ENCODE measurements around the gene DTX3. TPM values are rescaled to one million over a fixed set of nuclear protein-coding genes. Genes with fewer than 3 reads are reported as not detected.

DTX3 gene
- total and polyA plus RNA-seq, 2 of the 13 experiments (the other 11 are each of a cell fraction or from before 2014, with no cell fraction given): 9.0 to 27.2 TPM

- TF ChIP-seq ZNF142 (CRISPR knock-in tag; IDR thresholded peaks at IDR 0.05): no peak
- no peak for TF ChIP-seq GTF2F1 (IDR thresholded peaks at IDR 0.05; ENCODE audit: low read length)
- TF ChIP-seq ZNF574 (CRISPR knock-in tag; IDR thresholded peaks at IDR 0.05): no peak
- no peak for TF ChIP-seq CERS6 (CRISPR knock-in tag; IDR thresholded peaks at IDR 0.05)
- TF ChIP-seq JDP2 (CRISPR knock-in tag; IDR thresholded peaks at IDR 0.05; ENCODE audit: borderline replicate concordance): no peak
- TF ChIP-seq GZF1 (CRISPR knock-in tag; IDR thresholded peaks at IDR 0.05): no peak
Observed at GRCh38 chr12:57560516-57560915, 44.1 kb upstream of the DTX3 start (continued).

Data from HepG2 (cell line).